GM12878 (cell line): ENCODE measurements around the gene ALDH6A1. TPM values are rescaled to one million over a fixed set of nuclear protein-coding genes. Genes with fewer than 3 reads are reported as not detected.
A peak's percentile ranks its signal among the peaks of the same experiment; 100 is the strongest.

Experiments
- BACH1 ChIP-seq: fragments of 450-650 bp; IDR thresholded peaks from 2 replicates; pipeline ENCODE4 v1.6.1; 2017; ENCODE audit warnings: mild to moderate bottlenecking, borderline replicate concordance
- CBX5 ChIP-seq: sonication (generic); IDR thresholded peaks from 2 replicates; pipeline ENCODE4 v1.6.1; 2016; ENCODE audit warnings: low read depth, moderate library complexity, mild to moderate bottlenecking, inconsistent platforms
- CHD1 ChIP-seq: IDR thresholded peaks from 2 replicates; pipeline ENCODE4 v1.6.1; 2012; ENCODE audit warnings: low read depth, low read length, improper control_type of control experiment
- EED ChIP-seq: sonication (generic); IDR thresholded peaks from 2 replicates; pipeline ENCODE4 v1.6.1; 2016; ENCODE audit warnings: antibody characterized with exemption, low read depth
- SUPT20H ChIP-seq: IDR thresholded peaks from 2 replicates; pipeline ENCODE4 v1.6.1; 2011; ENCODE audit warnings: low read depth, mild to moderate bottlenecking, low read length, moderate library complexity, borderline replicate concordance; ENCODE audit not compliant: control insufficient read depth
- ZNF207 ChIP-seq: fragments of 450-650 bp; IDR thresholded peaks from 2 replicates; pipeline ENCODE4 v1.6.1; 2014; ENCODE audit warnings: antibody characterized with exemption, mild to moderate bottlenecking, borderline replicate concordance
- polyA plus RNA-seq, 11 experiments: library from polyadenylated mRNA; depleted of rRNA in 4 of 11; unstranded in 6 of 11; stranded (reverse) in 5 of 11; fragments of >200 nt; fragmentation: Nextera tagmentation in 4 of 11; fragmentation: Illumina TruSeq in 1 of 11; extraction: Ambion mirVana in 4 of 11; extraction: Trizol in 1 of 11; gene quantifications; 1 replicate in 1 of 11; 2 replicates in 10 of 11; pipeline versions ENCODE4 v1.2.1 to v1.2.3, GENCODE V29; 2011 to 2016; ENCODE audit warnings: inconsistent platforms in 2 of 11, missing spikeins in 2 of 11, low read depth in 1 of 11
- total RNA-seq, 4 experiments: library from RNA; depleted of rRNA in 3 of 4; stranded (reverse); fragments of >200 nt in 3 of 4; fragmentation: Illumina TruSeq in 1 of 4; extraction: Trizol in 1 of 4; gene quantifications; 2 replicates each; pipeline versions ENCODE4 v1.2.1 to v1.2.3, GENCODE V29; 2013 to 2021
- TF ChIP-seq, protein P1 (sequence below): fragments of 450-650 bp; IDR thresholded peaks from 2 replicates; pipeline ENCODE4 v1.6.1; 2017; ENCODE audit warnings: low read depth, mild to moderate bottlenecking, moderate library complexity
- TF ChIP-seq, protein P2 (sequence below): fragments of 450-650 bp; IDR thresholded peaks from 2 replicates; pipeline ENCODE4 v1.6.1; 2016; ENCODE audit warnings: mild to moderate bottlenecking, moderate library complexity, borderline replicate concordance
- TF ChIP-seq, protein P3 (sequence below): fragments of 450-650 bp; IDR thresholded peaks from 2 replicates; pipeline ENCODE4 v1.6.1; 2017; ENCODE audit warnings: antibody characterized with exemption, mild to moderate bottlenecking, moderate library complexity
- TF ChIP-seq, protein P4 (sequence below): fragments of 450-650 bp; IDR thresholded peaks from 2 replicates; pipeline ENCODE4 v1.6.1; 2017; ENCODE audit warnings: mild to moderate bottlenecking, low read depth, inconsistent platforms; ENCODE audit not compliant: poor library complexity, severe bottlenecking
- TF ChIP-seq, protein P5 (sequence below): fragments of 450-650 bp; IDR thresholded peaks from 2 replicates; pipeline ENCODE4 v1.6.1; 2017; ENCODE audit warnings: mild to moderate bottlenecking, moderate library complexity

Gene ALDH6A1
- total and polyA plus RNA-seq, 10 of the 15 experiments (the other 5 are each of a cell fraction or from before 2014, with no cell fraction given), result 6.3 to 23.4 (median 9.8) TPM

DNA sequence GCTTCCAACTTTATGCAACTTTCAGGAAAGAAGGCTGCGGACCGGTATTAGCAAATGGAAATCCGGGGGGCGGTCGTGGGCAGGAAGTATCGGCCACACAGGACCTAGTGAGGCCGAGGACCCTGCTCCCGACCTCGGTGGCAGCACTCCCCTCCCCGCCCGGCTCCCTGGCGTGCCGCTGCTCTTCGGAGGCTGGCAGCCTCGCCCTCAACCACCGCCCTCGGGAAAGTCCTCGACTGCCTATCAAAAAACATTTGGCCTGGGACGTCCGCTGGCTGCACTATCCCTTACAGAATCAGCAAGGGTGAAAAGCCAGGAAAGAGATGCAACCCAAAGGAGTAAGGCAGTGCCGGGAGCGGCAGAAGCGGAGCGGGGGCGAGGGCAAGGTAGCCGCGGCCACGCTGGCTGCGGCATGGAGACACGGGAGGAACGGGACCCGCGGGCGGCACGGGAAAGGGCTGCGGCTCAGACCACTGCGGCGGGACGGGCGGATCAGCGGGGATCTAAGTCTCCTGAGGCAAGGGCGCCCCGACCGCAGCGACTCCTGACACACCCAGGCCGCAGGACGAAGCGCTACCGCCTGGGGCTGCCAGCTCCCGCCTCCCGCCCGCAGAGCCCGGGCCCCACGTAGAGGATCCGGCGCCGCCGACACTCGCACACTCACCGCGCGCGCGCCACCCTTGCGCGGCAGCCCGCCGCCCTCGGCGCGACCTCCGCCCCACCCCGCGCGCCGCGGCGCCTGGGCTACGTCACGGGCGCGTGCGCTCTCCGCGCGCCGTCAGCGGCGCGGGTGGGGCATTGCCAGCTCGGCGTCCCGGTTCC is 65.5 kb downstream of the ALDH6A1 start, which contains the start of the genes BBOF1 and ENTPD5 (continued):
- 0 out of 2 replicates have a peak, but pooled peaks have one; percentile 25 for TF ChIP-seq CBX5
- peak; percentile 91 for TF ChIP-seq BACH1
- no peak for TF ChIP-seq SUPT20H
- no peak for TF ChIP-seq CHD1
- TF ChIP-seq, protein P1, sequence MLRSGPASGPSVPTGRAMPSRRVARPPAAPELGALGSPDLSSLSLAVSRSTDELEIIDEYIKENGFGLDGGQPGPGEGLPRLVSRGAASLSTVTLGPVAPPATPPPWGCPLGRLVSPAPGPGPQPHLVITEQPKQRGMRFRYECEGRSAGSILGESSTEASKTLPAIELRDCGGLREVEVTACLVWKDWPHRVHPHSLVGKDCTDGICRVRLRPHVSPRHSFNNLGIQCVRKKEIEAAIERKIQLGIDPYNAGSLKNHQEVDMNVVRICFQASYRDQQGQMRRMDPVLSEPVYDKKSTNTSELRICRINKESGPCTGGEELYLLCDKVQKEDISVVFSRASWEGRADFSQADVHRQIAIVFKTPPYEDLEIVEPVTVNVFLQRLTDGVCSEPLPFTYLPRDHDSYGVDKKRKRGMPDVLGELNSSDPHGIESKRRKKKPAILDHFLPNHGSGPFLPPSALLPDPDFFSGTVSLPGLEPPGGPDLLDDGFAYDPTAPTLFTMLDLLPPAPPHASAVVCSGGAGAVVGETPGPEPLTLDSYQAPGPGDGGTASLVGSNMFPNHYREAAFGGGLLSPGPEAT, result no peak
- 0 out of 2 replicates have a peak, but pooled peaks have one; percentile 32 for TF ChIP-seq ZNF207
- TF ChIP-seq, protein P2, sequence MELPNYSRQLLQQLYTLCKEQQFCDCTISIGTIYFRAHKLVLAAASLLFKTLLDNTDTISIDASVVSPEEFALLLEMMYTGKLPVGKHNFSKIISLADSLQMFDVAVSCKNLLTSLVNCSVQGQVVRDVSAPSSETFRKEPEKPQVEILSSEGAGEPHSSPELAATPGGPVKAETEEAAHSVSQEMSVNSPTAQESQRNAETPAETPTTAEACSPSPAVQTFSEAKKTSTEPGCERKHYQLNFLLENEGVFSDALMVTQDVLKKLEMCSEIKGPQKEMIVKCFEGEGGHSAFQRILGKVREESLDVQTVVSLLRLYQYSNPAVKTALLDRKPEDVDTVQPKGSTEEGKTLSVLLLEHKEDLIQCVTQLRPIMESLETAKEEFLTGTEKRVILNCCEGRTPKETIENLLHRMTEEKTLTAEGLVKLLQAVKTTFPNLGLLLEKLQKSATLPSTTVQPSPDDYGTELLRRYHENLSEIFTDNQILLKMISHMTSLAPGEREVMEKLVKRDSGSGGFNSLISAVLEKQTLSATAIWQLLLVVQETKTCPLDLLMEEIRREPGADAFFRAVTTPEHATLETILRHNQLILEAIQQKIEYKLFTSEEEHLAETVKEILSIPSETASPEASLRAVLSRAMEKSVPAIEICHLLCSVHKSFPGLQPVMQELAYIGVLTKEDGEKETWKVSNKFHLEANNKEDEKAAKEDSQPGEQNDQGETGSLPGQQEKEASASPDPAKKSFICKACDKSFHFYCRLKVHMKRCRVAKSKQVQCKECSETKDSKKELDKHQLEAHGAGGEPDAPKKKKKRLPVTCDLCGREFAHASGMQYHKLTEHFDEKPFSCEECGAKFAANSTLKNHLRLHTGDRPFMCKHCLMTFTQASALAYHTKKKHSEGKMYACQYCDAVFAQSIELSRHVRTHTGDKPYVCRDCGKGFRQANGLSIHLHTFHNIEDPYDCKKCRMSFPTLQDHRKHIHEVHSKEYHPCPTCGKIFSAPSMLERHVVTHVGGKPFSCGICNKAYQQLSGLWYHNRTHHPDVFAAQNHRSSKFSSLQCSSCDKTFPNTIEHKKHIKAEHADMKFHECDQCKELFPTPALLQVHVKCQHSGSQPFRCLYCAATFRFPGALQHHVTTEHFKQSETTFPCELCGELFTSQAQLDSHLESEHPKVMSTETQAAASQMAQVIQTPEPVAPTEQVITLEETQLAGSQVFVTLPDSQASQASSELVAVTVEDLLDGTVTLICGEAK, result no peak
- TF ChIP-seq, protein P3, sequence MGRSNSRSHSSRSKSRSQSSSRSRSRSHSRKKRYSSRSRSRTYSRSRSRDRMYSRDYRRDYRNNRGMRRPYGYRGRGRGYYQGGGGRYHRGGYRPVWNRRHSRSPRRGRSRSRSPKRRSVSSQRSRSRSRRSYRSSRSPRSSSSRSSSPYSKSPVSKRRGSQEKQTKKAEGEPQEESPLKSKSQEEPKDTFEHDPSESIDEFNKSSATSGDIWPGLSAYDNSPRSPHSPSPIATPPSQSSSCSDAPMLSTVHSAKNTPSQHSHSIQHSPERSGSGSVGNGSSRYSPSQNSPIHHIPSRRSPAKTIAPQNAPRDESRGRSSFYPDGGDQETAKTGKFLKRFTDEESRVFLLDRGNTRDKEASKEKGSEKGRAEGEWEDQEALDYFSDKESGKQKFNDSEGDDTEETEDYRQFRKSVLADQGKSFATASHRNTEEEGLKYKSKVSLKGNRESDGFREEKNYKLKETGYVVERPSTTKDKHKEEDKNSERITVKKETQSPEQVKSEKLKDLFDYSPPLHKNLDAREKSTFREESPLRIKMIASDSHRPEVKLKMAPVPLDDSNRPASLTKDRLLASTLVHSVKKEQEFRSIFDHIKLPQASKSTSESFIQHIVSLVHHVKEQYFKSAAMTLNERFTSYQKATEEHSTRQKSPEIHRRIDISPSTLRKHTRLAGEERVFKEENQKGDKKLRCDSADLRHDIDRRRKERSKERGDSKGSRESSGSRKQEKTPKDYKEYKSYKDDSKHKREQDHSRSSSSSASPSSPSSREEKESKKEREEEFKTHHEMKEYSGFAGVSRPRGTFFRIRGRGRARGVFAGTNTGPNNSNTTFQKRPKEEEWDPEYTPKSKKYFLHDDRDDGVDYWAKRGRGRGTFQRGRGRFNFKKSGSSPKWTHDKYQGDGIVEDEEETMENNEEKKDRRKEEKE, result no peak
- TF ChIP-seq, protein P4, sequence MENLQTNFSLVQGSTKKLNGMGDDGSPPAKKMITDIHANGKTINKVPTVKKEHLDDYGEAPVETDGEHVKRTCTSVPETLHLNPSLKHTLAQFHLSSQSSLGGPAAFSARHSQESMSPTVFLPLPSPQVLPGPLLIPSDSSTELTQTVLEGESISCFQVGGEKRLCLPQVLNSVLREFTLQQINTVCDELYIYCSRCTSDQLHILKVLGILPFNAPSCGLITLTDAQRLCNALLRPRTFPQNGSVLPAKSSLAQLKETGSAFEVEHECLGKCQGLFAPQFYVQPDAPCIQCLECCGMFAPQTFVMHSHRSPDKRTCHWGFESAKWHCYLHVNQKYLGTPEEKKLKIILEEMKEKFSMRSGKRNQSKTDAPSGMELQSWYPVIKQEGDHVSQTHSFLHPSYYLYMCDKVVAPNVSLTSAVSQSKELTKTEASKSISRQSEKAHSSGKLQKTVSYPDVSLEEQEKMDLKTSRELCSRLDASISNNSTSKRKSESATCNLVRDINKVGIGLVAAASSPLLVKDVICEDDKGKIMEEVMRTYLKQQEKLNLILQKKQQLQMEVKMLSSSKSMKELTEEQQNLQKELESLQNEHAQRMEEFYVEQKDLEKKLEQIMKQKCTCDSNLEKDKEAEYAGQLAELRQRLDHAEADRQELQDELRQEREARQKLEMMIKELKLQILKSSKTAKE, result no peak
- TF ChIP-seq, protein P5, sequence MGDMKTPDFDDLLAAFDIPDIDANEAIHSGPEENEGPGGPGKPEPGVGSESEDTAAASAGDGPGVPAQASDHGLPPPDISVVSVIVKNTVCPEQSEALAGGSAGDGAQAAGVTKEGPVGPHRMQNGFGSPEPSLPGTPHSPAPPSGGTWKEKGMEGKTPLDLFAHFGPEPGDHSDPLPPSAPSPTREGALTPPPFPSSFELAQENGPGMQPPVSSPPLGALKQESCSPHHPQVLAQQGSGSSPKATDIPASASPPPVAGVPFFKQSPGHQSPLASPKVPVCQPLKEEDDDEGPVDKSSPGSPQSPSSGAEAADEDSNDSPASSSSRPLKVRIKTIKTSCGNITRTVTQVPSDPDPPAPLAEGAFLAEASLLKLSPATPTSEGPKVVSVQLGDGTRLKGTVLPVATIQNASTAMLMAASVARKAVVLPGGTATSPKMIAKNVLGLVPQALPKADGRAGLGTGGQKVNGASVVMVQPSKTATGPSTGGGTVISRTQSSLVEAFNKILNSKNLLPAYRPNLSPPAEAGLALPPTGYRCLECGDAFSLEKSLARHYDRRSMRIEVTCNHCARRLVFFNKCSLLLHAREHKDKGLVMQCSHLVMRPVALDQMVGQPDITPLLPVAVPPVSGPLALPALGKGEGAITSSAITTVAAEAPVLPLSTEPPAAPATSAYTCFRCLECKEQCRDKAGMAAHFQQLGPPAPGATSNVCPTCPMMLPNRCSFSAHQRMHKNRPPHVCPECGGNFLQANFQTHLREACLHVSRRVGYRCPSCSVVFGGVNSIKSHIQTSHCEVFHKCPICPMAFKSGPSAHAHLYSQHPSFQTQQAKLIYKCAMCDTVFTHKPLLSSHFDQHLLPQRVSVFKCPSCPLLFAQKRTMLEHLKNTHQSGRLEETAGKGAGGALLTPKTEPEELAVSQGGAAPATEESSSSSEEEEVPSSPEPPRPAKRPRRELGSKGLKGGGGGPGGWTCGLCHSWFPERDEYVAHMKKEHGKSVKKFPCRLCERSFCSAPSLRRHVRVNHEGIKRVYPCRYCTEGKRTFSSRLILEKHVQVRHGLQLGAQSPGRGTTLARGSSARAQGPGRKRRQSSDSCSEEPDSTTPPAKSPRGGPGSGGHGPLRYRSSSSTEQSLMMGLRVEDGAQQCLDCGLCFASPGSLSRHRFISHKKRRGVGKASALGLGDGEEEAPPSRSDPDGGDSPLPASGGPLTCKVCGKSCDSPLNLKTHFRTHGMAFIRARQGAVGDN, result peak; percentile 61; the same call in 1 of the 2 replicates
- 0 out of 2 replicates have a peak, but pooled peaks have one; percentile 39 for TF ChIP-seq EED
